Thyroid gland (tissue), 4 donors: ENCODE measurements around the gene TOB2.

Source experiments
- CTCF ChIP-seq, 6 experiments: fragments of 200-600 bp in 3 of 6; fragments of 450-650 bp in 3 of 6; sonication (generic) in 3 of 6; IDR thresholded peaks; one replicate each; pipeline ENCODE4 v1.5.1; 2016 to 2019; ENCODE audit warnings: antibody characterized with exemption in 6 of 6, mild to moderate bottlenecking in 2 of 6, inconsistent platforms in 1 of 6, moderate library complexity in 1 of 6
- POLR2A ChIP-seq, 2 donors: fragments of 450-650 bp; IDR thresholded peaks; one replicate each; pipeline ENCODE4 v1.6.1; 2017; ENCODE audit warnings: antibody characterized with exemption in 2 of 2, mild to moderate bottlenecking in 2 of 2, moderate library complexity in 1 of 2

- no peak for TF ChIP-seq CTCF (IDR thresholded peaks at IDR 0.05)
- no peak for TF ChIP-seq POLR2A (IDR thresholded peaks at IDR 0.05)
These were observed 522 bp downstream of the TOB2 start for GRCh38 chr22:41446057-41446501.
